ENCODE results near the gene ANKRD55.

- TF ChIP-seq CTCF (IDR thresholded peaks at IDR 0.05) (no peak), POLR2A (IDR thresholded peaks at IDR 0.05) (no peak)
Measured at GRCh38 chr5:56259002-56259511, 25.9 kb upstream of the ANKRD55 start.
